Right lobe of liver (tissue), 6 donors: ENCODE results near the gene CHMP3. TPM values are rescaled to one million over a fixed set of nuclear protein-coding genes. Genes with fewer than 3 reads are reported as not detected.

Experiments
- ATAC-seq, 4 donors: fragments of 200-7000 bp; cut with Tn5 transposase; one replicate each; pipeline ENCODE4 v1.9.1; 2020; ENCODE audit warnings: mild to moderate bottlenecking in 4 of 4, moderate library complexity in 4 of 4
- DNase-seq, 3 donors: peaks; one replicate each; pipeline ENCODE4 v3.0.0-alpha.2; 2020
- H3K27ac ChIP-seq, 3 donors: fragments of 200-600 bp; one replicate each; pipeline ENCODE4 v1.8.0; 2022
- H3K27me3 ChIP-seq, 2 donors: fragments of 200-600 bp; one replicate each; pipeline ENCODE4 v1.8.0; 2022
- H3K36me3 ChIP-seq, 4 donors: fragments of 200-600 bp; sonication (generic) in 1 of 4; one replicate each; pipeline versions ENCODE4 v1.5.1 to v1.8.0; 2017 to 2022; ENCODE audit warnings: control low read depth in 1 of 4
- H3K4me1 ChIP-seq, 4 donors: fragments of 200-600 bp; sonication (generic) in 1 of 4; one replicate each; pipeline versions ENCODE4 v1.5.1 to v1.8.0; 2017 to 2022; ENCODE audit warnings: control low read depth in 1 of 4
- H3K4me3 ChIP-seq, 3 donors: fragments of 200-600 bp; one replicate each; pipeline ENCODE4 v1.8.0; 2022
- H3K9me3 ChIP-seq, 4 donors: fragments of 200-600 bp; sonication (generic) in 1 of 4; one replicate each; pipeline versions ENCODE4 v1.5.1 to v1.8.0; 2017 to 2022; ENCODE audit warnings: control low read depth in 1 of 4
- POLR2A ChIP-seq: fragments of 450-650 bp; IDR thresholded peaks from one replicate; pipeline ENCODE4 v1.6.1; 2017; ENCODE audit warnings: antibody characterized with exemption, mild to moderate bottlenecking
- WGBS: methylation state at CpG from one replicate; pipeline ENCODE4 v1.1.6; 2018; ENCODE audit warnings: low coverage, low lambda C conversion rate; ENCODE audit not compliant: insufficient coverage; ENCODE audit errors: missing lambda C conversion rate; 5-methylcytosine and 5-hydroxymethylcytosine counted together
- intact Hi-C, 2 donors: fragments of 100-400 bp; cut with DNase I; formaldehyde crosslinking; loops; one replicate each; pipeline versions ENCODE4 v1.11.2 to v1.14.1; 2022
- total RNA-seq, 6 experiments: library from RNA; depleted of rRNA in 2 of 6; stranded (reverse); fragments of >200 nt in 2 of 6; fragmentation: NEBNext Ultra II Directional in 3 of 6; extraction: Animal tissue kit (Norgen Biotek cat#: 25700) in 3 of 6; gene quantifications; one replicate each; pipeline versions ENCODE4 v1.1.0 to v1.2.4, GENCODE V29; 2016 to 2023
- TF ChIP-seq, protein P1 (sequence below), 4 donors: fragments of 200-600 bp in 3 of 4; fragments of 450-650 bp in 1 of 4; IDR thresholded peaks; one replicate each; pipeline versions ENCODE4 v1.5.1 to v1.8.0; 2016 to 2022; ENCODE audit warnings: antibody characterized with exemption in 4 of 4, mild to moderate bottlenecking in 2 of 4
- donor health status: DM: no; HTN: yes; CAD: no.
- donor health status: DM: no; HTN: no; CAD: no.
- donor health status: DM: no; HTN: no; CAD: no.
- donor health status: DM: no; HTN: yes; CAD: no.
- donor health status: DM: no; HTN: yes; CAD: no.

Gene CHMP3
- total RNA-seq, 6 experiments from 2014 or later: 16.2 to 29.3 (median 24.4) TPM

DNA sequence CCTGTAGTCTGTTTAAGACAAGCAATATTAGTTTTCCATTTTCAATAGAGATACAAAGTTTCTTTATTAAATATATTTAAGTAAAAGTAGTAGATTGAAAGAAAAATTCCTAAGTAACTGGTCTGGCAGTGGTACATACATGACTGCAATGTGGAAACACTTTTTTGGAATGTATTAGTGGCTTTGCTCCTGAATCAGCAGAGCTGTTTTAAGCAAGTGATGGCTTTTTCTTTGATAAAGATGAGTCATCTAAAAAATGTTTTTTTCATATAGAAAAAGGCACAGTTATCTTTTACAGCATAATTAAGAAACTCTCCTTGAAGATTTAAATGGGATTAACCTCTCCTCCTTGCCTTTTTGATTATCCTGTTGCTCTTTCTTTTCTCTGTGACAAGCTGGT is 87.2 kb downstream of the CHMP3 start:
- intact Hi-C loops: no loop called here
- Histone ChIP-seq H3K4me3 (no peak overlapping the region), H3K9me3 (no peaks in the 10 kb centered on the region), H3K4me1 (peaks cover 0 to 17% (median 2%) of the 10 kb centered on the region in 4 donors), H3K27me3 (no peaks in the 10 kb centered on the region), H3K36me3 (peaks cover 11 to 61% (median 22%) of the 10 kb centered on the region in 4 donors), H3K27ac (no peak overlapping the region)
- ATAC-seq (no peak), DNase-seq (no peak)
- no peak for TF ChIP-seq POLR2A
- TF ChIP-seq, protein P1, sequence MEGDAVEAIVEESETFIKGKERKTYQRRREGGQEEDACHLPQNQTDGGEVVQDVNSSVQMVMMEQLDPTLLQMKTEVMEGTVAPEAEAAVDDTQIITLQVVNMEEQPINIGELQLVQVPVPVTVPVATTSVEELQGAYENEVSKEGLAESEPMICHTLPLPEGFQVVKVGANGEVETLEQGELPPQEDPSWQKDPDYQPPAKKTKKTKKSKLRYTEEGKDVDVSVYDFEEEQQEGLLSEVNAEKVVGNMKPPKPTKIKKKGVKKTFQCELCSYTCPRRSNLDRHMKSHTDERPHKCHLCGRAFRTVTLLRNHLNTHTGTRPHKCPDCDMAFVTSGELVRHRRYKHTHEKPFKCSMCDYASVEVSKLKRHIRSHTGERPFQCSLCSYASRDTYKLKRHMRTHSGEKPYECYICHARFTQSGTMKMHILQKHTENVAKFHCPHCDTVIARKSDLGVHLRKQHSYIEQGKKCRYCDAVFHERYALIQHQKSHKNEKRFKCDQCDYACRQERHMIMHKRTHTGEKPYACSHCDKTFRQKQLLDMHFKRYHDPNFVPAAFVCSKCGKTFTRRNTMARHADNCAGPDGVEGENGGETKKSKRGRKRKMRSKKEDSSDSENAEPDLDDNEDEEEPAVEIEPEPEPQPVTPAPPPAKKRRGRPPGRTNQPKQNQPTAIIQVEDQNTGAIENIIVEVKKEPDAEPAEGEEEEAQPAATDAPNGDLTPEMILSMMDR (IDR thresholded peaks at IDR 0.05): no peak

DNA sequence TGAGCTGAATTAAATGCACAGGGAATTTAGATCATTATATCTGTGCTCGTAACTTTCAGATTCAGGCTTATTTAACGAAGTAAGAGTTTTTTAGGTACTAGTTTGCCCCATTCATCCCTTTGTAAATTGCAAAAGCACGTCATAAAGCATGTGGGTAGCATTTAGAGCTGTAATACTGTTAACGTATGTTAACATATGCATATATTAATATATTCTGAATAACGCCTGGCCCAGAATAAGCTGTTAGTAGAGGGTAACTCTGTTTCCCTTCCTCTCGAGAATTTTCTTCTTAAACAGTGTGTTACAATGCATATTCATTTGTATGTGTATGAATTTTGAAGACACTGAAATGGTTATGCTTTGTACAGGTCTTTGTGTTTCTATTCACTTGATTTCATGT is 91.6 kb downstream of the CHMP3 start:
- ATAC-seq: no peak
- 97% methylated on average over 6 of the region's 6 CpGs for WGBS
- Histone ChIP-seq H3K27me3 (no peaks in the 10 kb centered on the region), H3K4me3 (no peak overlapping the region), H3K4me1 (peaks cover 0 to 8% (median under 1%) of the 10 kb centered on the region in 4 donors), H3K9me3 (no peaks in the 10 kb centered on the region), H3K27ac (no peak overlapping the region), H3K36me3 (peaks cover 4 to 57% (median 14%) of the 10 kb centered on the region in 4 donors)
- DNase-seq: no peak
- intact Hi-C loops: no loop called here
- TF ChIP-seq POLR2A: no peak
- TF ChIP-seq, protein P1 (IDR thresholded peaks at IDR 0.05): no peak

DNA sequence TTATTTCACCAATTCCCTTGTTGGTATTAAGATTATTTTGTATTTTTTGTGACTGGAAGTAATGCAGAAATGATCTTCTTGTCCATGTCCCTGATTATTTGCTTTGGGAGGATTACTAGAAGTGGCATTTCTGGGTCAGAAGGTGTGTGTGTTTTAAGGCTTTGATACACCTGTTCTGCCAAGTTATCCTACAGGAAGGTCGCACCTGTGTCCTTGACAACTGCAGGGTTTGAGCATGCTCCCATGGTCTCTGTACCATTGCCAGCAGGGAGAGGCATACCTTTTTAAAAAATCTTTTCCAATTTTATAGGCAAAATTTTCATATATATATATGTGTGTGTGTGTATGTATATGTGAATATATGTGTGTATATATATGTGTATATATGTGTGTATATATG is 92.4 kb downstream of the CHMP3 start:
- Histone ChIP-seq H3K27ac (no peak overlapping the region), H3K4me3 (no peak overlapping the region), H3K4me1 (peaks cover 0 to under 1% (median 0%) of the 10 kb centered on the region in 4 donors), H3K27me3 (no peaks in the 10 kb centered on the region), H3K36me3 (peaks cover 4 to 65% (median 17%) of the 10 kb centered on the region in 4 donors), H3K9me3 (no peaks in the 10 kb centered on the region)
- 59% methylated on average over 1 of the region's 1 CpG for WGBS
- intact Hi-C loops: no loop called here
- ATAC-seq (no peak), DNase-seq (no peak)
- TF ChIP-seq, protein P1 (IDR thresholded peaks at IDR 0.05): no peak
- TF ChIP-seq POLR2A: no peak

DNA sequence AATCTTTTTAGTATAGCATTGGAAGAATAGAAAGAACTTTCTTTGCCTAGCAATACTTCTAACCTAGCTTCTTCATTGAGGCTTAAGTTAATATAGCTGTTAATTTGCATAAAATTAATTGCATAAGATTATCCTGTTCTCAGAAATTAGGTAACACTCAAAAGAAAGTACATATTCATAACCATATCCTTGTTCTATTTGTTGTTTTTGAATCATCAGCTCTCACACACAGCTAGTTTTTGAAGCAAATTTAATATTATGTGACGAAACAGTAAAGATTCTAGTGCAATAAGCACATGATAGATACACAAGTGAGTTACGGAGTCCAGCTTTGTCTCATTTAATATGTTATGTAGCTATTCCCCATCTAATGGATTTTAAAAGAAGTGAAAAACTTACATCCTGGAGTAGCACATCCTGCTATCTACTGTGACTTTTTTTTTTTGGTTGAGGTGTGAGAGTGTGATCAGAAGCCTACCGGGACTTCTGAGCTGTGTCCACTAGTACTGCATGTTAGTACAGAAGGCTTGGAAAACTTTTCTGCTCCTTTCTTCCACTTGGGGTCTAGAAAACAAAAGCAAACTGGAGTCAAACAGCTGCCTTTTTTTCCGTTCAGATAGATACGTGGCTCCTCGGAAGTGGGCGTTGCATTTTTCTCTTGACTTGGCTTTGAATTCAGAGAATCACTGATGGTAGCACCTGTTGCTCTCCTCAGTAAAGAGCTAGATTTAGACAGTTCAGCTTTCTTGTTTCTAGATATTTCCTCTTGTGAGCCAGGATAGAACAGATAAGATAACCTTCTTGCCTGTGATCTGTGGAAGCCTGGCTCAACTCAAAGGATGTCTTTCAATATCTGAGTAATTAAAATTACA is 94.8 kb downstream of the CHMP3 start:
- no peak for ATAC-seq
- Histone ChIP-seq H3K27ac (no peak overlapping the region), H3K9me3 (no peaks in the 10 kb centered on the region), H3K4me1 (no peaks in the 10 kb centered on the region), H3K4me3 (no peak overlapping the region), H3K27me3 (no peaks in the 10 kb centered on the region), H3K36me3 (peaks cover 0 to 78% (median 20%) of the 10 kb centered on the region in 4 donors)
- TF ChIP-seq, protein P1 (IDR thresholded peaks at IDR 0.05): no peak
- TF ChIP-seq POLR2A: no peak
- intact Hi-C loops: no loop called here
- DNase-seq: no peak
- 85% methylated on average over 5 of the region's 7 CpGs for WGBS
